H1 (cell line): ENCODE measurements around the gene ING1.

Experiments
- CTCF ChIP-seq, 3 experiments: IDR thresholded peaks; 1 replicate in 2 of 3; 2 replicates in 1 of 3; pipeline versions ENCODE4 v1.5.1 to v1.6.1; 2011; ENCODE audit warnings: low read length in 3 of 3, mild to moderate bottlenecking in 3 of 3, inconsistent platforms in 2 of 3, low read depth in 1 of 3, moderate library complexity in 1 of 3; ENCODE audit not compliant: insufficient read depth in 1 of 3; ENCODE audit errors: control extremely low read depth in 1 of 3
- EP300 ChIP-seq, 2 experiments: IDR thresholded peaks; 1 replicate in 1 of 2; 2 replicates in 1 of 2; pipeline ENCODE4 v1.6.1; 2011 to 2012; ENCODE audit warnings: low read depth in 2 of 2, low read length in 2 of 2, mild to moderate bottlenecking in 2 of 2, borderline replicate concordance in 1 of 2, inconsistent platforms in 1 of 2, moderate library complexity in 1 of 2
- EZH2 ChIP-seq: fragments of 200-600 bp; sonication (generic); IDR thresholded peaks from 2 replicates; pipeline ENCODE4 v1.7.1; 2012; ENCODE audit warnings: low read depth, mild to moderate bottlenecking, moderate library complexity, low read length, inconsistent platforms; ENCODE audit not compliant: severe bottlenecking
- FOSL1 ChIP-seq: IDR thresholded peaks from 2 replicates; pipeline ENCODE4 v1.6.1; 2011; ENCODE audit warnings: mild to moderate bottlenecking, low read depth, low read length, moderate library complexity; ENCODE audit not compliant: insufficient read depth
- POLR2AphosphoS5 ChIP-seq: IDR thresholded peaks from 2 replicates; pipeline ENCODE4 v1.6.1; 2011; ENCODE audit warnings: low read depth, low read length
- RAD21 ChIP-seq, 2 experiments: IDR thresholded peaks in 1 of 2; conservative IDR thresholded peaks in 1 of 2; 2 replicates each; pipeline ENCODE4 v1.6.1; 2011; ENCODE audit warnings: low read depth in 2 of 2, low read length in 2 of 2, improper control_type of control experiment in 1 of 2, inconsistent platforms in 1 of 2, mild to moderate bottlenecking in 1 of 2, moderate library complexity in 1 of 2
- RFX5 ChIP-seq: IDR thresholded peaks from 2 replicates; pipeline ENCODE4 v1.6.1; 2011; ENCODE audit warnings: low read depth, low read length, improper control_type of control experiment, borderline replicate concordance
- SIN3A ChIP-seq, 2 experiments: IDR thresholded peaks in 1 of 2; conservative IDR thresholded peaks in 1 of 2; 2 replicates each; pipeline ENCODE4 v1.6.1; 2011 to 2012; ENCODE audit warnings: low read length in 2 of 2, improper control_type of control experiment in 1 of 2, low read depth in 1 of 2, mild to moderate bottlenecking in 1 of 2
- SP2 ChIP-seq: IDR thresholded peaks from 2 replicates; pipeline ENCODE4 v1.6.1; 2012; ENCODE audit warnings: mild to moderate bottlenecking, low read length, inconsistent platforms
- TAF1 ChIP-seq: IDR thresholded peaks from 2 replicates; pipeline ENCODE4 v1.6.1; 2011; ENCODE audit warnings: mild to moderate bottlenecking, low read depth, low read length

- no peak for TF ChIP-seq RAD21 (IDR thresholded peaks at IDR 0.05 in 1 of 2, conservative IDR thresholded peaks at IDR 0.05 in 1 of 2; ENCODE audit: low read depth in 2 of 2, low read length in 2 of 2)
- TF ChIP-seq CTCF (IDR thresholded peaks at IDR 0.05; ENCODE audit: control extremely low read depth in 1 of 3, insufficient read depth in 1 of 3, low read depth in 1 of 3, low read length in 3 of 3), result no peak
- TF ChIP-seq EP300 (IDR thresholded peaks at IDR 0.05; ENCODE audit: borderline replicate concordance in 1 of 2, low read depth in 2 of 2, low read length in 2 of 2), result no peak
- no peak for TF ChIP-seq TAF1
- TF ChIP-seq SP2, result no peak
- TF ChIP-seq RFX5, result no peak
- TF ChIP-seq SIN3A (conservative IDR thresholded peaks at IDR 0.05 in 1 of 2, IDR thresholded peaks at IDR 0.05 in 1 of 2; ENCODE audit: low read depth in 1 of 2, low read length in 2 of 2), result no peak
- TF ChIP-seq EZH2, result no peak
- TF ChIP-seq FOSL1, result no peak
- TF ChIP-seq POLR2AphosphoS5, result no peak
Measured at GRCh38 chr13:110687736-110688135, 25.8 kb upstream of the ING1 start.
